CD4-positive, alpha-beta T cell (primary cell): ENCODE measurements around the gene FKTN. TPM values are rescaled to one million over a fixed set of nuclear protein-coding genes. Genes with fewer than 3 reads are reported as not detected.

Experiments
- ATAC-seq: fragments of 200-7000 bp; cut with Tn5 transposase; one replicate; pipeline ENCODE4 v1.10.0; 2022; ENCODE audit warnings: mild to moderate bottlenecking; ENCODE audit not compliant: poor library complexity
- CTCF ChIA-PET: fragments of 350-600 bp; sonication (Branson Sonifier 250); formaldehyde crosslinking; loops from one replicate; lab custom pipeline; 2021; ENCODE audit warnings: antibody characterized with exemption, inconsistent platforms; lab: Charles Lee
- POLR2A ChIA-PET: fragments of 350-600 bp; sonication (Branson Sonifier 250); formaldehyde crosslinking; loops from one replicate; lab custom pipeline; 2021; ENCODE audit warnings: antibody characterized with exemption, inconsistent platforms; lab: Charles Lee
- DNase-seq, 14 experiments: peaks; one replicate each; pipeline ENCODE4 v3.0.0-alpha.2; 2013 to 2020; ENCODE audit warnings: mixed read lengths in 2 of 14
- H3K27ac ChIP-seq, 2 donors: one replicate each; pipeline versions ENCODE4 v1.5.1 to v1.7.0; 2013; ENCODE audit warnings: low read length in 2 of 2, low read depth in 1 of 2, mild to moderate bottlenecking in 1 of 2
- H3K27me3 ChIP-seq, 2 experiments: 1 replicate in 1 of 2; 2 replicates in 1 of 2; pipeline versions ENCODE4 v1.6.1 to v1.7.0; 2013; ENCODE audit warnings: low read length in 2 of 2, control low read depth in 1 of 2, mild to moderate bottlenecking in 1 of 2, moderate library complexity in 1 of 2; ENCODE audit not compliant: insufficient read depth in 2 of 2, control insufficient read depth in 1 of 2
- H3K36me3 ChIP-seq: one replicate; pipeline ENCODE4 v1.6.1; 2013; ENCODE audit warnings: low read length, control low read depth; ENCODE audit not compliant: insufficient read depth
- H3K4me1 ChIP-seq: one replicate; pipeline ENCODE4 v1.6.1; 2013; ENCODE audit warnings: low read length, control low read depth; ENCODE audit not compliant: insufficient read depth
- H3K4me3 ChIP-seq: one replicate; pipeline ENCODE4 v1.5.1; 2013; ENCODE audit warnings: mild to moderate bottlenecking, low read length, moderate library complexity
- H3K9me3 ChIP-seq, 2 experiments: 1 replicate in 1 of 2; 2 replicates in 1 of 2; pipeline versions ENCODE4 v1.6.1 to v1.7.0; 2013; ENCODE audit warnings: low read length in 2 of 2, mild to moderate bottlenecking in 2 of 2, control low read depth in 1 of 2, moderate library complexity in 1 of 2; ENCODE audit not compliant: control insufficient read depth in 1 of 2, insufficient read depth in 1 of 2
- H3K27ac Mint-ChIP-seq: one replicate; pipeline ENCODE4 v1.8.0; 2020; ENCODE audit warnings: mixed read lengths
- H3K27me3 Mint-ChIP-seq: one replicate; pipeline ENCODE4 v1.8.0; 2021; ENCODE audit warnings: mixed read lengths
- H3K36me3 Mint-ChIP-seq: one replicate; pipeline ENCODE4 v1.8.0; 2021; ENCODE audit warnings: low read depth, mixed read lengths
- H3K4me1 Mint-ChIP-seq: one replicate; pipeline ENCODE4 v1.8.0; 2021; ENCODE audit warnings: low read depth, mixed read lengths
- H3K4me3 Mint-ChIP-seq: one replicate; pipeline ENCODE4 v1.8.0; 2020; ENCODE audit warnings: mild to moderate bottlenecking, mixed read lengths
- H3K9me3 Mint-ChIP-seq: one replicate; pipeline ENCODE4 v1.8.0; 2020; ENCODE audit warnings: mixed read lengths
- CTCF ChIP-seq: fragments of 200-600 bp; IDR thresholded peaks from one replicate; pipeline ENCODE4 v1.8.0; 2022; ENCODE audit warnings: antibody characterized with exemption, mild to moderate bottlenecking
- intact Hi-C, 2 experiments: fragments of 100-400 bp; cut with DNase I in 1 of 2; cut with micrococcal nuclease in 1 of 2; formaldehyde crosslinking; loops; one replicate each; pipeline versions ENCODE4 v1.15.1 to v1.9.0; 2023 to 2025; cut with DNase I, micrococcal nuclease
- total RNA-seq, 174 experiments: library from RNA in 2 of 174; stranded (reverse) in 2 of 174; gene quantifications; one replicate each; pipeline ENCODE4 v1.2.3 and lab custom pipeline; 2021 to 2026

Gene FKTN
- total RNA-seq, 2 experiments from 2014 or later: 5.7 to 5.8 TPM

GRCh38 chr9:105678163-105678562 lies 120.2 kb downstream of the FKTN start:
- H3K27ac Mint-ChIP-seq: no peak overlapping the region
- Histone ChIP-seq H3K9me3 (no peaks in the 10 kb centered on the region), H3K27ac (no peak overlapping the region), H3K27me3 (no peaks in the 10 kb centered on the region), H3K4me3 (no peak overlapping the region), H3K36me3 (no peaks in the 10 kb centered on the region), H3K4me1 (no peaks in the 10 kb centered on the region)
- intact Hi-C loops: no loop called here
- no peak for ATAC-seq
- H3K27me3 Mint-ChIP-seq: no peaks in the 10 kb centered on the region
- no peak for DNase-seq
- ChIA-PET POLR2A (no interaction called here), CTCF (no interaction called here)
- H3K9me3 Mint-ChIP-seq: no peaks in the 10 kb centered on the region
- H3K4me1 Mint-ChIP-seq: no peaks in the 10 kb centered on the region
- no peak for TF ChIP-seq CTCF
- no peak overlapping the region for H3K4me3 Mint-ChIP-seq
- H3K36me3 Mint-ChIP-seq: no peaks in the 10 kb centered on the region

DNA sequence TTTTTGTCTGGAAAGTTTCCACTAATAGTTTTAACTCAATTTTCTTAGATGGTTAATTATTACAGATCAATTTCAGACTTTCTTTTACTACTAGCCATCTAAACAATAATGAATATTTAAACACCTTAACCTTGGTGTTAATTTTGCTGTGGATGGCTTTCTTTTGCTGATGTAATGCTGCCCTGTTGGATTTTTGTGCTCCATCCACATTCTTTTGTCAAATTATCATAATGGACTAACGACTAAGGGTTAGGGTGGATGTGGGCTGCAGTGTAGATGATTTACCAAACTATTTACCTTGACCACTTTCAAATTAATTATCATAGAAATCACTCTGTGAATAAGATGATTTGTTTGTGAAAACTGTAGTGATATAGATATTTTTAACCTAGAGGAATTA lies 120.8 kb downstream of the FKTN start:
- intact Hi-C loops: no loop called here
- DNase-seq (no peak), ATAC-seq (no peak)
- Histone ChIP-seq H3K27me3 (no peaks in the 10 kb centered on the region), H3K4me1 (no peaks in the 10 kb centered on the region), H3K27ac (no peak overlapping the region), H3K4me3 (no peak overlapping the region), H3K9me3 (no peaks in the 10 kb centered on the region), H3K36me3 (no peaks in the 10 kb centered on the region)
- no peak overlapping the region for H3K4me3 Mint-ChIP-seq
- H3K36me3 Mint-ChIP-seq: no peaks in the 10 kb centered on the region
- H3K4me1 Mint-ChIP-seq: no peaks in the 10 kb centered on the region
- ChIA-PET POLR2A (no interaction called here), CTCF (no interaction called here)
- H3K9me3 Mint-ChIP-seq: no peaks in the 10 kb centered on the region
- TF ChIP-seq CTCF: no peak
- no peaks in the 10 kb centered on the region for H3K27me3 Mint-ChIP-seq
- no peak overlapping the region for H3K27ac Mint-ChIP-seq

GRCh38 chr9:105679257-105680022 lies 121.5 kb downstream of the FKTN start:
- intact Hi-C loops: no loop called here
- DNase-seq (no peak), ATAC-seq (no peak)
- POLR2A ChIA-PET: no interaction called here
- Histone ChIP-seq H3K27ac (no peak overlapping the region), H3K4me3 (no peak overlapping the region), H3K9me3 (no peaks in the 10 kb centered on the region), H3K4me1 (no peaks in the 10 kb centered on the region), H3K36me3 (no peaks in the 10 kb centered on the region), H3K27me3 (no peaks in the 10 kb centered on the region)
- CTCF ChIA-PET: no interaction called here
- TF ChIP-seq CTCF: no peak
- H3K27ac Mint-ChIP-seq: no peak overlapping the region
- no peaks in the 10 kb centered on the region for H3K4me1 Mint-ChIP-seq
- H3K27me3 Mint-ChIP-seq: no peaks in the 10 kb centered on the region
- H3K9me3 Mint-ChIP-seq: no peaks in the 10 kb centered on the region
- no peaks in the 10 kb centered on the region for H3K36me3 Mint-ChIP-seq
- H3K4me3 Mint-ChIP-seq: no peak overlapping the region
